ENCODE results near the gene MCAM. TPM values are rescaled to one million over a fixed set of nuclear protein-coding genes. Genes with fewer than 3 reads are reported as not detected.

The MCAM gene
- total and polyA plus RNA-seq, 2 donors (not counting 3 experiments of a cell fraction or from before 2014, with no cell fraction given): 1,027 to 2,543 TPM

GRCh38 chr11:119352857-119353260 is 35.9 kb upstream of the MCAM start:
- CTCF ChIA-PET: interaction anchor here (0.7 to 2.0 kb wide), 4 partner anchors 12 to 21 kb away, joined by 3 to 19 read pairs (median 7); partner anchors contain the start of gene C1QTNF5
- dilution Hi-C loops (cut with MboI; ENCODE audit: extremely low pct_ligation_motif_present, low sequenced_read_pairs): no loop called here
- H3K4me2 ChIP-seq (ENCODE audit: insufficient read depth, low read length): no peak overlapping the region

More at GRCh38 chr11:119352857-119353260, 35.9 kb upstream of the MCAM start:
- POLR2A ChIA-PET: no interaction called here
- BruUV-seq (replicated peaks): no TSS peak
- FAIRE-seq (peak; percentile 76), DNase-seq (ENCODE audit: low read depth, low spot score) (peak; percentile 85)
- no peaks in the 10 kb centered on the region for H4K20me1 ChIP-seq (replicated peaks; ENCODE audit: control insufficient read depth, extremely low read depth, insufficient read depth, low read length)
- no peaks in the 10 kb centered on the region for H3K36me3 ChIP-seq (ENCODE audit: control insufficient read depth in 2 of 2, extremely low read depth in 1 of 2, insufficient read depth in 2 of 2, low read length in 2 of 2)
- no peaks in the 10 kb centered on the region for H3K27me3 ChIP-seq (ENCODE audit: control insufficient read depth in 2 of 2, insufficient read depth in 2 of 2, low read length in 2 of 2)
- H3K9me1 ChIP-seq (replicated peaks; ENCODE audit: control insufficient read depth, extremely low read depth, insufficient read depth, low read length): no peaks in the 10 kb centered on the region
- intact Hi-C loops (cut with micrococcal nuclease): loop anchor here (5.0 to 10.0 kb wide), 2 partner anchors 374 to 862 kb away; partner anchors contain the start of genes NECTIN1 and OAF
- TF ChIP-seq CTCF (IDR thresholded peaks at IDR 0.05; ENCODE audit: extremely low read depth in 1 of 2, insufficient read depth in 1 of 2, low read depth in 1 of 2, low read length in 2 of 2): no peak
- no peak for TF ChIP-seq GATA2 (IDR thresholded peaks at IDR 0.05; ENCODE audit: insufficient read depth, insufficient read length, low read depth, low read length)
- no peak for TF ChIP-seq FOS (IDR thresholded peaks at IDR 0.05; ENCODE audit: borderline replicate concordance, insufficient read depth, low read length)
- no peak for TF ChIP-seq POLR2AphosphoS5 (IDR thresholded peaks at IDR 0.05; ENCODE audit: insufficient read depth, low read depth, low read length)
- no peak for TF ChIP-seq MYC (IDR thresholded peaks at IDR 0.05; ENCODE audit: low read depth, low read length)
- TF ChIP-seq JUN (IDR thresholded peaks at IDR 0.05; ENCODE audit: borderline replicate concordance, insufficient read depth, insufficient read length, low read depth): no peak
- no peak for TF ChIP-seq EZH2 (IDR thresholded peaks at IDR 0.05; ENCODE audit: borderline replicate concordance, low read depth, low read length, severe bottlenecking)
- no peak for TF ChIP-seq POLR2A (IDR thresholded peaks at IDR 0.05; ENCODE audit: low read depth, low read length)
- H3K9me3 ChIP-seq (replicated peaks; ENCODE audit: control insufficient read depth, insufficient read depth, low read length): no peaks in the 10 kb centered on the region
- peak overlapping the region; percentile 46 for H2AFZ ChIP-seq (ENCODE audit: low read depth, low read length)
- H3K27ac ChIP-seq (ENCODE audit: insufficient read depth, low read depth, low read length): no peak overlapping the region
- no peak overlapping the region for H3K4me3 ChIP-seq (replicated peaks in 1 of 3; ENCODE audit: insufficient read depth in 1 of 3, low read depth in 1 of 3, low read length in 3 of 3)
- H3K79me2 ChIP-seq (ENCODE audit: control insufficient read depth, insufficient read depth, low read length): no peaks in the 10 kb centered on the region
- H3K9ac ChIP-seq (replicated peaks; ENCODE audit: extremely low read depth, insufficient read depth, low read length): no peak overlapping the region
- H3K4me1 ChIP-seq (ENCODE audit: control insufficient read depth, extremely low read depth, insufficient read depth, low read length): peaks cover 5% of the 10 kb centered on the region

Data from endothelial cell of umbilical vein (primary cell).